HCT116 (cell line): ENCODE measurements around the gene BCAS2.

Experiments used
- CEBPB ChIP-seq: IDR thresholded peaks from 2 replicates; pipeline ENCODE4 v1.6.1; 2012; ENCODE audit warnings: low read depth
- EGR1 ChIP-seq: IDR thresholded peaks from 2 replicates; pipeline ENCODE4 v1.6.1; 2012; ENCODE audit warnings: low read depth
- EZH2 ChIP-seq: fragments of 200-600 bp; sonication (generic); IDR thresholded peaks from 2 replicates; pipeline ENCODE4 v1.6.1; 2017; ENCODE audit warnings: antibody characterized with exemption, mixed run types
- EZH2phosphoT487 ChIP-seq: fragments of 200-600 bp; IDR thresholded peaks from 2 replicates; pipeline ENCODE4 v1.6.1; 2018; ENCODE audit warnings: antibody characterized with exemption, borderline replicate concordance
- JUND ChIP-seq: IDR thresholded peaks from 2 replicates; pipeline ENCODE4 v1.6.1; 2012
- MAX ChIP-seq: IDR thresholded peaks from 2 replicates; pipeline ENCODE4 v1.6.1; 2012
- POLR2A ChIP-seq: IDR thresholded peaks from 2 replicates; pipeline ENCODE4 v1.7.0; 2011; ENCODE audit warnings: borderline replicate concordance; ENCODE audit not compliant: insufficient read depth, insufficient read length; ENCODE audit errors: extremely low read depth
- POLR2AphosphoS5 ChIP-seq: IDR thresholded peaks from 2 replicates; pipeline ENCODE4 v1.6.1; 2011; ENCODE audit warnings: mild to moderate bottlenecking, low read depth, low read length, moderate library complexity
- SRF ChIP-seq: IDR thresholded peaks from 2 replicates; pipeline ENCODE4 v1.6.1; 2012; ENCODE audit warnings: low read depth
- YY1 ChIP-seq: IDR thresholded peaks from 2 replicates; pipeline ENCODE4 v1.6.1; 2011; ENCODE audit warnings: low read length, low read depth, moderate library complexity, mild to moderate bottlenecking; ENCODE audit not compliant: insufficient replicate concordance; ENCODE audit errors: extremely low read depth
- ZNF274 ChIP-seq: fragments of 200-500 bp; sonication (Bioruptor generic); IDR thresholded peaks from 2 replicates; pipeline ENCODE4 v1.6.1; 2014; ENCODE audit warnings: mild to moderate bottlenecking, low read depth, low read length, inconsistent platforms
- TF ChIP-seq, protein P1 (sequence below), 3 experiments: fragments of 200-600 bp in 1 of 3; sonication (generic) in 1 of 3; IDR thresholded peaks in 2 of 3; conservative IDR thresholded peaks in 1 of 3; 2 replicates each; pipeline ENCODE4 v1.5.1; 2012 to 2017; ENCODE audit warnings: low read depth in 2 of 3, low read length in 2 of 3, antibody characterized with exemption in 1 of 3, borderline replicate concordance in 1 of 3, control low read depth in 1 of 3, mild to moderate bottlenecking in 1 of 3, mixed read lengths in 1 of 3, mixed run types in 1 of 3, moderate library complexity in 1 of 3; ENCODE audit not compliant: insufficient read depth in 1 of 3

GRCh38 chr1:114585231-114585630 is 3.8 kb upstream of the BCAS2 start:
- TF ChIP-seq POLR2AphosphoS5 = no peak
- TF ChIP-seq, protein P1, sequence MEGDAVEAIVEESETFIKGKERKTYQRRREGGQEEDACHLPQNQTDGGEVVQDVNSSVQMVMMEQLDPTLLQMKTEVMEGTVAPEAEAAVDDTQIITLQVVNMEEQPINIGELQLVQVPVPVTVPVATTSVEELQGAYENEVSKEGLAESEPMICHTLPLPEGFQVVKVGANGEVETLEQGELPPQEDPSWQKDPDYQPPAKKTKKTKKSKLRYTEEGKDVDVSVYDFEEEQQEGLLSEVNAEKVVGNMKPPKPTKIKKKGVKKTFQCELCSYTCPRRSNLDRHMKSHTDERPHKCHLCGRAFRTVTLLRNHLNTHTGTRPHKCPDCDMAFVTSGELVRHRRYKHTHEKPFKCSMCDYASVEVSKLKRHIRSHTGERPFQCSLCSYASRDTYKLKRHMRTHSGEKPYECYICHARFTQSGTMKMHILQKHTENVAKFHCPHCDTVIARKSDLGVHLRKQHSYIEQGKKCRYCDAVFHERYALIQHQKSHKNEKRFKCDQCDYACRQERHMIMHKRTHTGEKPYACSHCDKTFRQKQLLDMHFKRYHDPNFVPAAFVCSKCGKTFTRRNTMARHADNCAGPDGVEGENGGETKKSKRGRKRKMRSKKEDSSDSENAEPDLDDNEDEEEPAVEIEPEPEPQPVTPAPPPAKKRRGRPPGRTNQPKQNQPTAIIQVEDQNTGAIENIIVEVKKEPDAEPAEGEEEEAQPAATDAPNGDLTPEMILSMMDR (IDR thresholded peaks at IDR 0.05 in 2 of 3, conservative IDR thresholded peaks at IDR 0.05 in 1 of 3; ENCODE audit: borderline replicate concordance in 1 of 3, insufficient read depth in 1 of 3, low read depth in 2 of 3, low read length in 2 of 3) = no peak
- TF ChIP-seq EZH2 = no peak
- TF ChIP-seq MAX = no peak
- TF ChIP-seq YY1 = no peak
- no peak for TF ChIP-seq EGR1
- no peak for TF ChIP-seq SRF
- no peak for TF ChIP-seq EZH2phosphoT487
- no peak for TF ChIP-seq POLR2A
- no peak for TF ChIP-seq CEBPB
- no peak for TF ChIP-seq ZNF274
- TF ChIP-seq JUND = no peak
